Tibial nerve (tissue), 4 donors: ENCODE data around the gene SOCS7.

Experiments used
- CTCF ChIP-seq, 5 experiments: fragments of 200-600 bp in 3 of 5; fragments of 450-650 bp in 2 of 5; sonication (generic) in 3 of 5; IDR thresholded peaks; one replicate each; pipeline ENCODE4 v1.5.1; 2016 to 2019; ENCODE audit warnings: antibody characterized with exemption in 5 of 5, mild to moderate bottlenecking in 3 of 5, moderate library complexity in 2 of 5
- EP300 ChIP-seq, 2 donors: sonication (generic); formaldehyde crosslinking; IDR thresholded peaks; one replicate each; pipeline ENCODE4 v1.6.1; 2017; ENCODE audit warnings: antibody characterized with exemption in 2 of 2, mild to moderate bottlenecking in 1 of 2

DNA sequence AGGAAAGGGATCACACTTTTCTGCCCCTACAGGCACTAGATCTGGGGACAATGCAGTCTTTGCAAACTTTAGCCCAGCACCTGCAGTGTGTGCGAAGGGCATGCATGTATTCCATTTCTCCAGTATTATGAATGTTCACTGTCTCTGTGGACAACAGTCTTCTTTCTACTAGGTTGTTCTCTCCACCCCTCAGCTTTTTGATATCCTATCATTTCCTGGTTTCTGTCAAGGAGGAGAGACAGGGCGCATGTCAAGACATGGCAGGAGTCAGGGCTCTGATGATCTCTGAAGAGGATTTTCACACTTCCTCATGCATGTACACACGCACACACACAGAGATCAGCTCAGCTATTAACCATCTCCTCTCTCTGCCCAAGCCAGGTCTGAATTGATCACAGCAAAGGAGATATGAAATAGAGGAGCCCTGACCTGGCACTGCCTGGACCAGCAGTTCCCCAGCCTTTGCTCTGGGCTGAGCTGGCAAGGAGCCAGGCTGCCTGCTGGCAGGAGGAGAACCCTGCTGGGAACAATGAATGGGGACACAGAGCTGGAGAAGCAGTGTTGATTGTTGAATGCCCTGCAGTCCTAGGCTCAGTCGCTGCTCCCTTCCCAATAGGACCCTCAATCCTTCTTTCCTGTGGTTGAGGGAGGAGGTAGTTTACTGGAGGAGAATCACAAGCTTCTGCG, 10.5 kb upstream of the SOCS7 start:
- TF ChIP-seq CTCF (IDR thresholded peaks at IDR 0.05) (no peak), EP300 (IDR thresholded peaks at IDR 0.05) (no peak)
